Umbilical cord (tissue), 2 donors: ENCODE results near the gene CRIM1. TPM values are rescaled to one million over a fixed set of nuclear protein-coding genes. Genes with fewer than 3 reads are reported as not detected.
A peak's percentile ranks its signal among the peaks of the same experiment; 100 is the strongest.

Source experiments
- DNase-seq: peaks from one replicate; pipeline ENCODE4 v3.0.0-alpha.2; 2015; ENCODE audit warnings: low spot score
- total RNA-seq: library from RNA; depleted of rRNA; stranded (reverse); fragments of >200 nt; gene quantifications from one replicate; pipeline ENCODE4 v1.2.3, GENCODE V29; 2014; ENCODE audit warnings: low replicate concordance; ENCODE audit not compliant: insufficient read depth

Gene CRIM1
- total RNA-seq, 1 donor from 2014 or later = 344 TPM

DNA sequence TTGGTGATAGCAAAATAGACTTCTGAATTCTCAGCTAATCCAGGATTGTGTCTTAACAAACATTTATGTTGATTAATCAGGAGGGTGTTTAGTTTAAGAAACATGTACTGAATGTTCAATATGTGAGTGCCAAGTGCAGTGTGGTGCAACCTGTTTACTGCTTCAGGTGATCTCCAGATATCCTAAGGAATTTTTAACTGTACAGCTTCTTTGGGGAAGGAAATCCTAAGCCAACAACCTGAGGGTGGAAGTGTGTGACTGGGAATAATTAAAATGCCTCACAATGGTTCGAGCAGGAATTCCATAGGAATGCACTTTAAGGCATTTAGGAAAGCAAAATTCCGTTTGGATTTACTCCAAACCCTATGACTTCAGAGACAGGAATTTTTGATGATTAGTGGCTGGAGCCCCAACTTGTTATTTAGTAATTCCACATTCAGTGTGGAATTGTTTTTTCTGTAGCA, 16.4 kb downstream of the CRIM1 start:
- peak; percentile 60 for DNase-seq

DNA sequence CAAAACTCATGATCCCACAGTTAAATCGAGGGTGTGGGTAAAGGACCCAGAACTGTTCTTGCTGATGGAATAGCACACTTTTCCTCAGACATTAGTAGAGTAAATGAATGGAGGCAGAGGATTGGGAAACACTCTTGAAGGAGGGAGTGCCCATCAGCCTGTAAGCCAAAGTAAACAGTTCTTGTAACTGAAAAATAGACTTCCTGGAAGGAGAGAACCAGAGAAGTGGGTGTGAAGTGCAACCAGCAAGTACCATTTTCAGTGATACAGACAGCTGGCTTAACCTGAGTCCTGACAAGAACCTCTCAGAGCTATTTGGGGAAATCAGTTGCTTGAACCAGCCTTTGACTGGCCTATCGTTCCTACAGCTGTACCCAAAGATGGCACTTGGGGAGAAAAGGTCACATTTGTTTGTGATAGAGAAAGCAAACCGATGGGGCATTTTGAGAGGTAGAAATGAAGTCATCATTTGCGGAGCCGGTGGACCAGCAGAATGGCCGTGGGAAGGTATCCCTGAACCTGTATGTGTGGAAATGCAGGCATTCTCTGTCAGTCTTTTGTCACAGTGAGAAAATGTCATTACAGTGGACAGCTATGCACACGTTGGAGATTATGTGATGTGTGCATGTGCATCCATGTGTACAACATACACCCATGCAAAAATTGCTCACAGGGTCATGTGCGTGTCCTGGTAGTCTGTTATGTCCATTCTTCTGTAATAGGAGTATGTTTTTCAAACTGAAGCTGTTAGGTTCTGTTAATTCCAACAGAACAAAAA, 17.8 kb downstream of the CRIM1 start:
- no peak for DNase-seq

DNA sequence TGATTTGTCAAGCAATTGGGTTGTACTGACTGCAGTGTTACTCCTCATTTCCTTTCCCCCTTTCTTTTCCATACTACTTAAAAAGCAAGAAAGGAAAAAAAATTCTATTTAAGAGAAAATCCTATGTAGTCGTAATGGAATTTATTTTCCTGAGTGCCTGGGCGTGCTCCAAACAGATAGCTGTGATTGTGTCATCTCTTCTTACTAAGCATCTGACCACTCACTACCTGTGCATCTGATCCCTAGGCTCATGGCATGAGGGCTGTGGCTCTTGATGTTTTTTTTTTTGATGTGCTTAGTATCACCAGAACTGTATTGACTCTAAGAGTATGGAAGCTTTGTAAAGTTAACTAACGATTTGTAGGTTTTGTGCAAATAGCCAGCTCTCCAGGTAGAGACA, 19.0 kb downstream of the CRIM1 start:
- no peak for DNase-seq

DNA sequence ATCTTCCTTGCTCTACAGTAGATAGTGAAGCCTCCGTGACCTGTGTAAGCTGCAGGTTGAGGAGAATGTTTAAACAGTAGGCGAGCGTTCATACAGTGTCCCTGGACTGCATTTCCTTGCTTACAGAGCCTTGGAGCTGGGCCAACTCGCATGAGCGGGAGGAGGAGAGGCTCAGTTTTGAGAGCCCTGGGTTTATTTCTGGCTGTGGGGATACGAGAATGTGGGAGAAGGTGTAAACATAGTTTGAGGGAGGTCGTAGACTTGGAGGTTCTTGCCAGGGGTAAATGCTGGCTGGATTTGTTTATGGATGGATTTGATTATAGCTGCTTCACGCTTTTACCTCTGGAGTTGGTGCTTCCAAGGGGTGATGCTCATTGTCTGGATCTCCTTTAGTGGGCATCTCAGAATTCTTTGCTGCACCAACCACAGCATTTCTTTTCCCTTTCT, 20.8 kb downstream of the CRIM1 start:
- DNase-seq = peak; percentile 82

DNA sequence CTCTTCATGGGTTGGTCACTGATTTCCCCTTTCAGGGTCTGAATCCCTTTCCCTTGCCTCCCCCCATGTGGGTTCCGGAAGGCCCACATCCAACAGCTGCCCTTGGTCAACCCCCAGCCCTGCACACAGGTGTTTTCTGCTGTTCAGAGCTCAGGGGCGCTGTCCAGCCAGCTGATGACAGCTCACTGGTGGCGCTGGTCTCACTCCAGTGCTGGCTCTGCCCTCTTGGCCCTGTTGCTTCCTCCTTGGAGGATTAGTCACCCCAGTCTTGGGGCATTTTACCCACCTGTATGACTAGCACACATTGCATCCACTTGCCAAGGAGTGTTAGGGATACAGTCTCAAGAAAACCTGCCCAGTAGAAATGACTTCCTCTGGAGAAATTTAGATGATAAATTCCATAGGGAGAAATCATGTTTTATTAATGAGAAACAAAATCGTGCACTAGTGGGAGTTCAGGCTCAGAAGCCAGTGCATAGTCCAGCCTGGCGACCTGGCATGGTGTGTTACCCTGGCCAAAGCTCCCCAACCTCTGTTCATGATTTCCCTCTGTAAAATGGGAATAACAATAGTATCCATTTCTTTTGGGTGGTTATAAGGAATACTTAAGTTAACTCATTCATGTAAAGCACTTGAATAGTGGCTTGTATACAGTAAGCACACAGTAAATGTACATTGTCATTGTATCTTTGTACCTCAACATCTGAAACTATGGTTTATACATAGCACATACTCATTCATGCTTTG, 21.6 kb downstream of the CRIM1 start:
- no peak for DNase-seq

DNA sequence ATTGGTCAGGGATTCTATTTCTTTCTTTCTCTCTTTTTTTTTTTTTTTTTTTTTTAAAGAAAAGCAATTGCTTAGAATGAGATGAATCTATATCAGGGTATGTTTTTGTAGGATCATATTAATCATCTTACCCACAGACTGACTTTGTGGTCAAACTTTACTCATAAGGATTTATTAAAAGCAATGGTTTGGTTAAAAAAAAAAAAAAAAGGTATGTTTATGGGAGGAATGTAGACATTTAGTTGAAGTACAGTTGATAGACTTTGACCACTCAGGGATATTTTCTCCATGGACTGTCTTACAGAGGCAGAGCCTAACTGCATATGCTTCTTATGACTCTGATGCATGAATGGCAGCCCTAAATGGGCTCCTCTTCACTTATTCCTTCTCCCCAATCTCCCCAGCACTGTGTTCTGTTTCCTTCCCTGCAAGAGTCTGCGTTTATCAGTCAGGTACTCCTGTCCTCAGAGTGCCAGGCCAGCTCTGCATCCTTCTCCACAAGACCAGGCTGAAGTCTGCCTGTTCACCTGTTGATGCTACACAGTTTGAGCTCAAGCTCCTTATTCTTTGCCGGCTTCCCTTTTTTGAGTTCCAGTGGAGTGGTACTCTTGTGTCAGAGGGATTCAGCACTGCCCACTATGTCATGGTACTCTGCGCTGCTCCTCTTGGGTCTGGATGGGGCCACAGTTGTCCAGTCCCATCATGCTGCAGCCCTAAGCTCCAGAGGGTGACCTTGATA, 24.3 kb downstream of the CRIM1 start:
- no peak for DNase-seq

DNA sequence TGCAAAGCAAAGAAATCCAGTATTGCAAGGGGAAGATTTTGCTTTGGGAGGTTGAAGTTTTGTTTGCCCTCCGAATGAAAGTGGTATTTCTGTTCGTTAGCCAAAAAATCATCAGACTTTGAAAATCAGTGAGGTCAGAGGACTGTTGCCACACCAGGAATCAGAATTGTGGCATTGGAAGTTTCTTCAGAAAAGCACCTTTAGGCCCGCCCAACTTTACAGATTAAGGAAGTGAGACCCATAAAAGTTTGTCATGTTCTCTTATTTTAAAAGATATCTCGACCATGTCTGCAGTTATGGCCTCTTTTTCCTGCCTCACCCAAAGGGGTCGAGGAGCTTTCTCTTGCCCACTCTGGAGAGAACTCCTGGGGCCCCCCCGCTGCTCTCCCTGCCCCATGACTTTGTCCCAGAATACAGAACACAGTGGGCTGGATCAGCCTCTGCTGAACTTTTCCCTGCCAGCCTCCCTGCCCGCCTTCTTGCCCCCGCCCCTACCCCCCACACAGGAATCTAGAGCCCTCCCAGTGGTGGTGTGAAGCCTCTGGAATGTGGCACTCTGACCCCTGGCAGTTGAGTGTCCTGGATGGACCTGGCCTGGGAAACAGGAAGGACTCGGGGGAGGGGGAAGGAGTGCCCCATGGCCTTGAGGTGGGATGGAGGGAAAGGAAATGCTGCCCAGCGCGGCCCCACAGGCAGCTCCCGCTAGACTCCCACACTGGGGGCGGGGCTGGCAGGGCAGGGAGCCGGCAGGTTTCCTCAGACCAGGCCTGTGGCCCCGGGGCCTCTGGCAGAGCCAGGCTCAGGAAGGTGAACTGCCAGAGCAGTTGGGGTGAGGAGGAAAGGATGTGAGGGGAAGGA, 25.3 kb downstream of the CRIM1 start:
- no peak for DNase-seq

DNA sequence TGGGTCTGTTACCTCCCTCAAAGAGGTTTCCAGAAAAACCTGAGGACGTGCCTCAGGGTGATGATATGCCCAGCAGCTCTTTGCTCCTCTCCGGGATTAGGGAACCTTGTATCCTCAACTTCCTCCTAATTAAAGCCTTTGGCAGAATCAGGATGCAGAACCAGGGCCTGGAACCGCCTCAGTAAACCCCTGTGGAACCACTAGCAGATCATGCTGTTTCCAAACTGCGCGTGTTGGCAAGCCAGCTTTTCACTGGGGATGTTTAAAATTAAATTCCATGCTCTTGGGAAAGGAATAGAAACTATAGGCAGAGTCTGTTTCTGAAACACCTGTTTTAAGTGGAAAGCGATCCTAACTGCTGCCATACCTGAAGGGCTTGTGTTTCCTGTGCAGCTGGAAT, 26.4 kb downstream of the CRIM1 start:
- no peak for DNase-seq

DNA sequence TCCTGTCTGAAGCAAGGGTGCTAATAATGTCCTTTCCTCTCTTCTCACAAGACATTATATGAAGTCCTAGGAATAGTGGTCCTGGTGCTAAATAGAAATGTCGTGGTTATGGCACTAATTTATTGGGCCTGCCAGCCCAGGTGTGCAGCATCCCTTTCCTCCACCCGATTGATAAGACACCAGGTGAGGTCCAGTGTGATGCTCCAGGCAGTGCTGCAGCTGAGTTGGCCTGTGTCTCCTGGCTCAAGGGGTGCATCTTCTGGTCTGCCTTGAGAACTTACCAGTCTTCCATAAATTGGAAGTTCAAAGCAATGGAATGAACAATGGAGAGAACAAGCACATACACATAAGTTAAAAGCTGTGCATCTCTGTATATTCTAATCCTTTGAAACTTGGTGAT, 26.9 kb downstream of the CRIM1 start:
- DNase-seq = no peak

DNA sequence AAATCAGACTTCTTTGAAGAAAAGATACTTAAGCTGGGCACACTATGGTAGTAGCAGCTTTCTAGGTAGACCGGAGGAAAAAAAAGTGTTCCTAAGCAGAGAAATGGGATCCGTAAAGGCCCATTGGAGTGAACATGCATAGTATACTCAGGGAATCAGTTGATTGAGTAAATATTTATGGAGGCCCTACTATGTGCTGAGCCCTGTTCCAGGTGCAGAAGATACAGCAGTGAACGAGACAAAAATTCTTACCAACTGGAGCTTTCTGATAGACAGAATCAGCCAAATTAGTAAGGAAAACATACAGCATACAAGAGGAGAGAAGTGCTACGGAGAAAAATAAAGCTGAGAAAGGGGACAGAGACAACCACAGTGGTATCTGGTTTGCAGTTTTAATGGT, 28.1 kb downstream of the CRIM1 start:
- DNase-seq = no peak

DNA sequence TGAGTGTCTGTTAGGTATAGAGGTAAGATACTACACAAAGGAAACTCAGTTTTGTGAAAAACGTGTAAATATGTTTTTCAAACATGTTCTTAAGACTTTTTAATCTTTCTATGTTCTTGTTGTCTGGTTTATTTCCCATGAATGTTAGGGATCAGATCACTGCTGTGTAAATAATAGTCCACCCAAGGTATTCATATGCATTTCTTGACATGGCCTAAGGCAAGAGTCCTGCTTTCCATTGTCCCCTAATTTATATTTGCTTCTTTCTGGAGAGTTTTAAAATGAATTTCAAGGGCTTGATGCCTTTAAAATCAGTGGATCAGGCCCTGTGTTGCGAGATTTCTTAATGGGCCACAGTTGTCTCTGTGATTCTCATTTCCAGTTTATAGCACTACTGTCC, 28.9 kb downstream of the CRIM1 start:
- no peak for DNase-seq

DNA sequence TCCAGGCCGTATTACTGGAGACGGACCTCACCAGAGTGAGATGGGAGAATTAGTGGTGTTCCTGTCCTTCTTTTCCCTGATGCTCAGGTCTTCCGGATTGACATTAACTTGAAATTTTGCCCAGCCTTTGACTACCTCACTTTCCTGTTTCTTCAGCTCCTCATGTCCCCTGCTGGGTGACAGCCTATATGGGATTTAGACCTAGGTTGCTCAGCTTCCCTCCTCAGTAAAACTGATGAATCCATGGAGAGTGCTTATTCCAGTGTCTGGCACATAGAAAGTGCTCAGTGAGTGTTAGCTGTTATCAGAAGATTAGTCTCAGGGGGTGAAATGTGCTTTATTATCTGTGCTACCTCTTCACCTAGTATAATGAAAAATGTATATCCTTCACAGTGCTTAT, 30.0 kb downstream of the CRIM1 start:
- DNase-seq = no peak

DNA sequence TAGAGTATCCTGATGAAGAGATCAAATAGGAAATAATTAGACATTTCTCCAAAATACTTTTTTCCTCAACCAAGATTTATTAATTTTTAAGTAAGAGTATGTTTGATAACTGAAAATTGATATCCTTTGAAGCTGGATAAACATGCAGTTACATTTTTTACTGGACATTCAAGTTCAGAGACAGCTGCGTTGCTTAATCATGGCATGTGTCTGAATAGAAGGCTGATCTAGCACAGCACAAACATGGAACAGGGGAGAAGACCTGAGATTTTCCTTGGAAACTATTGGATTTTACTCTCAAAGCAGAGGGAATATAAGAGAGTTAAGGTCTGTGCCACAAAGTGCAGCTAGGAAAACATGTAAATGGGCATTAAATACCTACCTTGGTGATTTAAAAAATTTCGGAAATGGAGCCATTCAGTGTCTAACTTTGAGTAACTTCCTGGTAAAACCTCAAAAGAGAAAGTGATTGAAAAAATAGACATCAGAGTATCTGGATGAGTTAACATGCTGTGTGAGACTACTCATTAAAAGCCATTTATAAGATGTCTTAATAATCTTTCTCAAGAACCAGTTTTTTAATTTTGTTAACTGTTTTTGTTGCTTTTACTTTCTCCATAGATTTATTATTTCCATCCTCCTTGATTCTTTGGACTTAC, 31.8 kb downstream of the CRIM1 start:
- no peak for DNase-seq

DNA sequence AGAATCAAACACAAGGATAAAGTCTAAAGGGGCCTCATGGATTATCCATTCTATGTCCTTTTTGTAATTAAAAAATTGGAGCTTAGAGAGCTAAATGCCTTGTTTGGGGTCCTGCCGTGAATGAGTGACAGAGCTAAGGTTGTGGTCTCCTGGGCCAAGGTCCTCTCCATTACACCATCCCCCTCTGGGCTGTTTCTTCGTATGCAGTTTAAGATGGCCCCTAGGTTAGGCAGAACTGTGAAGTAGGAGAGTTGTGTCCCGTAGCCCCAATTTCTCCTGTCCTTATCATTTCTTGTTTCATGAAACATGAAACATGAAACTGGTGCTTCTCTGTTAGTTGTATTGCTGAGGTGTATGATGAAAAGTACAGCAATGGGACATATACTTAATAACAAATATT, 32.9 kb downstream of the CRIM1 start:
- DNase-seq = no peak

DNA sequence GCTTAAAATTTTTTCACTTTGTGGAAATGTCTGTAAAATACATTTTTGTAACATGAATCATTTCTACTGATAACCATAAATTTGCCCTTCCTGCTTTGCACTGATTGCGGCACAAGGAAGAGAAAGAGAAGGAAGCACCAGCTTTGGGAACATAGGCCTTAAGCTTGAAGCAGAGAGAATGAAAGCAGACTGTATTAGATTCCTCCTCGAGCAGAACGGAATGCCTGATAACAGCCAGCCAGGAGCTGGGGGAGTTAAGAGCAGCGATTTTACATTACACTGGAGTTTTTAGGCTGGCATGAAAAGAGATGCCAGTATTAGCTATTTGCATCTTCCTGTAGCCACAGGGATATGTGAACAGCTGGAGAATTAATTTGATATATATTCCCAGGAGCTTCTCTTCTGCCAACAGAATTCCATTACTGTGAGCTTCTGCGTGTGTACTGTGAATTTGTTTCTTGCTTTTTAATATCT, 33.5 kb downstream of the CRIM1 start:
- peak; percentile 87 for DNase-seq

DNA sequence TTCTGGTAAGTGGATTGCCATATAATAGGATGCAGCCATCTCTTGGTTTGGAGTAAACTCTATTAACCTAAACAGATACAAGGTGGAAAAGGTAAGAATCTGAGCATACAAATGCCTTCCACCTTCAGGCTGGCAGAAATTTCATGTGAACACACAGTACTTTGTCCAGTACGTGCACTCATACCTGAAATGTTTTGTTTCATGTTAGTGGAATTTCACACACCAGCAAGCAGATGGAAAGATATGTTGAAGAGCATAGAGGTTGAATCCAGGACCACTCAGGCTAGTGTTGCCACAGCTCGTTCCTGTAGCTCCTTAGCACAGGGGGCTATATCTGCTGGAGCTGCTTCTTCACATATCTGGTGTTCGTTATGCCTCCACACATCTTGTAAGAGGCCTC, 34.0 kb downstream of the CRIM1 start:
- DNase-seq = no peak

DNA sequence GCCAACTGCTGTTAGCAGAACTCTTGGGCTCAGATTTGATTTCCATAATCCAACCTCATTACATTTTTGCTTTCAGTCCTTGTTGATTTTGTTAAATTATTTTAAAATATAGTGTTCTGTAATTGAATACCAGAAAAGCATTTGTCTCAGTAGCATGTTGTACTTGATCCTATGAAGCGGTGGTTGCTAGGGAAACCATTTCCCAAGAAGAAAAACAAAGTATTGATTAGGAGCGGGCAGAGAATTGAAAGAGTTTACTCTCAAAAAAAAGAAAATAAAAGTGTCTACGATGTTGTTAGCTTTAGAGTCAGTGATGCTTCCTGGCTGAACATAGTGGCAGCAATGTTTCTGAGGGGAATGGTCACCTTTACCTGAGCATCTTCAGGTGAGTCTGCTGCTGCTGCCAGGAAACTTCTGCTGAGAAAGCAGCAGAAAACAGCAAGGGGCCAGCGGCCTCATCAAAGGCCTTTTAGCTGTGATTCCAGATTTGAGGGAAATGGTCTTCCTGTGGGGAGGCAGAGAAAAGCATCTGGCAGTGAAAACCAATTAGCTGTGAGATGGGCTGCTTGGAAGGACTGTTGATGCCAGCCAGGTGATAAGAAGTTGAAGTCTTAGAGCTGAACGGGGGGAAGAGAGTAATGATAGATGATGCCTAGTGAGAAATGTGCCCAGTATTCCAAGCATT, 37.1 kb downstream of the CRIM1 start:
- DNase-seq = no peak

DNA sequence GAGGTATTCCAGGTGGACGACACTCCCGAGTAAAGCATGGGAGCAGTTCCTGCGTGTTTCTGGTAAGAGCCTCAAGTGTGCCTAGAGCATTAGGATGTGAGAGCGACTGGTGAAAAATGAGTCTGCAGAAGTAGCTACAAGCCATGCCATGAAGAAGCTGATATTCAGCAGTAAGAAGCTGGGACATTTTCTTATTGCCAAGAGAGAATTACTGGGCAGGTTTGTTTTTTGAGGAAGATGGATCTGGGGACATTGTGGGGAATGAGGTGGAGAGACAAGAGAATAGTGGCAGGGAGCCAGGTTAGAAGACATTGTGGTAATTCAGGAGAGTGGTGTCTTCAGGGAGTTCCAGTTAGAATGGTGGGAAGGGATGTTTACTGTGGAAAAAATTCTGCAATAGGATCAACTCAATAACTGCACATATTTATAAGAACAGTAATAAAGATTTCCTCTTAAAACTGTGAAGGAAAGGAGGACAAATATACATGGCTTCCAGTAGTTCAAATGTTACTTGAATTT, 38.2 kb downstream of the CRIM1 start:
- DNase-seq = no peak

DNA sequence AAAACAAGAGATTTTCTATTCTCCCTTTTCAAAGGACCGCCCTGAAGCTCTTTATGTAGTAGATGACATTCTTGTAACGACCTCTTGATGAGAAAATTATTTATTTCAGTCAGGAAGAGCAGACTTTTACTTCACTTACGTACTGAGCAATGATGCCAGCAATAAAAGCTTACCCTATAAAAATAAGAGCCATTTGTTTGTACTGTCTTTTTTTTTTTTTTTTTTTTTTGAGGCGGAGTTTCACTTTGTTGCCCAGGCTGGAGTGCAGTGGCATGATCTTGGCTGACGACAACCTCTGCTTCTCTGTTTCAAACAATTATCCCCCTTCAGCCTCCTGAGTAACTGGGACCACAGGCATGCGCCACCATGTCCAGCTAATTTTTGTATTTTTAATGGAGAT, 39.2 kb downstream of the CRIM1 start:
- no peak for DNase-seq

DNA sequence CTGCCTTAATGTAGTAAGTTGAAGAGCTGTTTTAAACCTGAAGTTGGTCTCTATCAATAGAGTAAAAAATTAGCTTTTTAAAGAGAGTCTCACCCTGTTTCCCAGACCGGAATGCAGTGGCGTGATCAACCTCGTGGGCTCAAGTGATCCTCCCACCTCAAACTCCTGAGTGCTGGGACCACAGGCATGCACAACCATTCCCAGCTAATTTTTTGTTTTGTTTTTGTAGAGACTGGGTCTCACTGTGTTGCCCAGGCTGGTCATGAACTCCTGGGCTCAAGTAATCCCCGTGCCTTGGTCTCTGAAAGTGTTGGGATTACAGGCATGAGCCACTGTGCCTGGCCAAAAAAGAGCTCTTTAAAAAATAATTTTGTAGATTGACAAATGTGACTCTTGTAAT, 40.3 kb downstream of the CRIM1 start:
- no peak for DNase-seq
